ENCODE data around the gene DDX3X.

DDX3X gene

DNA sequence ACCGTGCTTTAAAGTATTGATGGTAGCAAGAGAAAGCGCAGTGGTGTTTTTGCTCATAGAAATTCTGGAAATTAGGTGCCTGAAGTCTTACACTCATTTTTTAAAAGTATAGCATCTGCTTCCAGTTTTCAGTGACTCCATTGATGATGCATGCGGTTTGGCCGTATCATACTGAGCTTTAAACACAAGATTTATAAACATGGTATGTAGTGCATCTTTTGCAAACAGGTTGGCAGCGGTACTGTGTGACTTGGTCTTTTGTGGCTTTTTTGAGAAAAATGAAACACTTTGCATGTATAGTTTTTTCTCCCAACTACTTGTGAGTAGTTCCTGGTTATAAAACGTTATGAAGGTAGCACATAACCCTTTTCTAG lies 2.0 kb downstream of the DDX3X start:
- H3K36me3 ChIP-seq (ENCODE audit: control insufficient read depth in 5 of 5, insufficient read depth in 5 of 5, low read length in 5 of 5), result peaks cover 17 to 26% (median 24%) of the 10 kb centered on the region in 5 donors
- H3K27me3 ChIP-seq (ENCODE audit: control insufficient read depth in 5 of 5, insufficient read depth in 4 of 5, low read length in 5 of 5), result no peaks in the 10 kb centered on the region
- peaks cover 7 to 70% (median 60%) of the 10 kb centered on the region in 5 donors for H3K4me1 ChIP-seq (ENCODE audit: control insufficient read depth in 5 of 5, insufficient read depth in 5 of 5, low read length in 5 of 5)
- peak overlapping the region; percentile 100 for H3K27ac ChIP-seq (ENCODE audit: low read depth, low read length)
- peak overlapping the region; percentile 89 to 99 (median 97) for H3K4me3 ChIP-seq (ENCODE audit: low read depth in 1 of 5, low read length in 5 of 5)
- peak overlapping the region; percentile 80 to 98 (median 94) for H3K9ac ChIP-seq (ENCODE audit: low read length in 5 of 5)
- H3K9me3 ChIP-seq (ENCODE audit: control insufficient read depth in 5 of 5, low read length in 5 of 5), result no peaks in the 10 kb centered on the region

DNA sequence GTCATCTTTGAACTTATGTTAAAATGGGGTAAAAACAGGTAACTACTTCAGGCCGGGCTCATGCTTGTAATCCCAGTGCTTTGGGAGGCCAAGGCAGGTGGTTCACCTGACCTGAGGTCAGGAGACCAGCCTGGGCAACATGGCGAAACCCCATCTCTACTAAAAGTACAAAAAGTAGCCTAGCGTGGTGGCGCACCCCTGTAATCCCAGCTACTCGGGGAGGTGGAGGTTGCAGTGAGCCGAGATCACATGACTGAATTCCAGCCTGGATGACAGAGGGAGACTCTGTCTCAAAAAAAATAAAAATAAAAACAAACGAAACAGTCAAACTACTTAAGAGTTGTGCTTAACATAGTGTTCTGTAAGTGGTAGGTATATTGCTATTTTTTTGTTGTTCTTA lies 2.5 kb downstream of the DDX3X start:
- H3K27ac ChIP-seq (ENCODE audit: low read depth, low read length), result peak overlapping the region; percentile 100
- peaks cover 21 to 31% (median 28%) of the 10 kb centered on the region in 5 donors for H3K36me3 ChIP-seq (ENCODE audit: control insufficient read depth in 5 of 5, insufficient read depth in 5 of 5, low read length in 5 of 5)
- H3K9ac ChIP-seq (ENCODE audit: low read length in 5 of 5), result peak overlapping the region in 2 of 5 donors; percentile 94 to 97
- peak overlapping the region; percentile 89 to 99 (median 97) for H3K4me3 ChIP-seq (ENCODE audit: low read depth in 1 of 5, low read length in 5 of 5)
- H3K4me1 ChIP-seq (ENCODE audit: control insufficient read depth in 5 of 5, insufficient read depth in 5 of 5, low read length in 5 of 5), result peaks cover 7 to 65% (median 55%) of the 10 kb centered on the region in 5 donors
- H3K27me3 ChIP-seq (ENCODE audit: control insufficient read depth in 5 of 5, insufficient read depth in 4 of 5, low read length in 5 of 5), result no peaks in the 10 kb centered on the region
- H3K9me3 ChIP-seq (ENCODE audit: control insufficient read depth in 5 of 5, low read length in 5 of 5), result no peaks in the 10 kb centered on the region

DNA sequence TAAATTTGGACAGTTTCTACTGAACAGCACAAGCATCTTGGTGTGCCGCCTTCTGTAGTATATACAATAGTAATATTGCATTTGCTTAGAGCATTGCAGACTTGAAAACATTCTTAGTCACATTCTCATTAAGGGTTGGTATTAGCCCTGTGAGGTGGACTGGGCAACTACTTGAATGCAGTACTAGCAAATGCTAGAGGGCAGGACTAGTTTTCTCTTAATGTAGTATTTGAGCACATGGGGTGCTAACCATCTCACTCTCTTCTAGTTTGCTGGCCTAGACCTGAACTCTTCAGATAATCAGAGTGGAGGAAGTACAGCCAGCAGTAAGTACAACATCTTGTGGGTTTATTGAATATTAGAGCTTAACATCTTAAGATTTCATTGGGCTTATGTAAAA lies 3.2 kb downstream of the DDX3X start:
- H3K4me3 ChIP-seq (ENCODE audit: low read depth in 1 of 5, low read length in 5 of 5), result peak overlapping the region; percentile 89 to 99 (median 97)
- no peaks in the 10 kb centered on the region for H3K9me3 ChIP-seq (ENCODE audit: control insufficient read depth in 5 of 5, low read length in 5 of 5)
- peaks cover 28 to 38% (median 35%) of the 10 kb centered on the region in 5 donors for H3K36me3 ChIP-seq (ENCODE audit: control insufficient read depth in 5 of 5, insufficient read depth in 5 of 5, low read length in 5 of 5)
- peak overlapping the region; percentile 100 for H3K27ac ChIP-seq (ENCODE audit: low read depth, low read length)
- H3K4me1 ChIP-seq (ENCODE audit: control insufficient read depth in 5 of 5, insufficient read depth in 5 of 5, low read length in 5 of 5), result peaks cover 7 to 58% (median 50%) of the 10 kb centered on the region in 5 donors
- no peaks in the 10 kb centered on the region for H3K27me3 ChIP-seq (ENCODE audit: control insufficient read depth in 5 of 5, insufficient read depth in 4 of 5, low read length in 5 of 5)
- peak overlapping the region in 1 of 5 donors; percentile 20 for H3K9ac ChIP-seq (ENCODE audit: low read length in 5 of 5)

- Histone ChIP-seq H3K36me3 (ENCODE audit: control insufficient read depth in 5 of 5, insufficient read depth in 5 of 5, low read length in 5 of 5) (peaks cover 41 to 50% (median 48%) of the 10 kb centered on the region in 5 donors), H3K4me3 (ENCODE audit: low read depth in 1 of 5, low read length in 5 of 5) (peak overlapping the region in 3 of 5 donors; percentile 89 to 98 (median 97)), H3K4me1 (ENCODE audit: control insufficient read depth in 5 of 5, insufficient read depth in 5 of 5, low read length in 5 of 5) (peaks cover 7 to 50% (median 44%) of the 10 kb centered on the region in 5 donors), H3K27me3 (ENCODE audit: control insufficient read depth in 5 of 5, insufficient read depth in 4 of 5, low read length in 5 of 5) (no peaks in the 10 kb centered on the region), H3K27ac (ENCODE audit: low read depth, low read length) (peak overlapping the region; percentile 100), H3K9me3 (ENCODE audit: control insufficient read depth in 5 of 5, low read length in 5 of 5) (no peaks in the 10 kb centered on the region), H3K9ac (ENCODE audit: low read length in 5 of 5) (peak overlapping the region in 2 of 5 donors; percentile 31 to 60)
Observed at GRCh38 chrX:41338436-41338835, 4.5 kb downstream of the DDX3X start.

- Histone ChIP-seq H3K27me3 (ENCODE audit: control insufficient read depth in 5 of 5, insufficient read depth in 4 of 5, low read length in 5 of 5) (no peaks in the 10 kb centered on the region), H3K9ac (ENCODE audit: low read length in 5 of 5) (no peak overlapping the region), H3K4me1 (ENCODE audit: control insufficient read depth in 5 of 5, insufficient read depth in 5 of 5, low read length in 5 of 5) (peaks cover 2 to 48% (median 44%) of the 10 kb centered on the region in 5 donors), H3K9me3 (ENCODE audit: control insufficient read depth in 5 of 5, low read length in 5 of 5) (no peaks in the 10 kb centered on the region), H3K36me3 (ENCODE audit: control insufficient read depth in 5 of 5, insufficient read depth in 5 of 5, low read length in 5 of 5) (peaks cover 48 to 58% (median 55%) of the 10 kb centered on the region in 5 donors), H3K27ac (ENCODE audit: low read depth, low read length) (peak overlapping the region; percentile 42), H3K4me3 (ENCODE audit: low read depth in 1 of 5, low read length in 5 of 5) (peak overlapping the region in 3 of 5 donors; percentile 11 to 32 (median 12))
Observed at GRCh38 chrX:41339148-41339547, 5.2 kb downstream of the DDX3X start.

GRCh38 chrX:41344053-41344452 lies 10.1 kb downstream of the DDX3X start:
- H3K27me3 ChIP-seq (ENCODE audit: control insufficient read depth in 5 of 5, insufficient read depth in 4 of 5, low read length in 5 of 5), result no peaks in the 10 kb centered on the region
- H3K9ac ChIP-seq (ENCODE audit: low read length in 5 of 5), result no peak overlapping the region
- no peaks in the 10 kb centered on the region for H3K9me3 ChIP-seq (ENCODE audit: control insufficient read depth in 5 of 5, low read length in 5 of 5)
- H3K4me3 ChIP-seq (ENCODE audit: low read depth in 1 of 5, low read length in 5 of 5), result no peak overlapping the region
- H3K27ac ChIP-seq (ENCODE audit: low read depth, low read length), result no peak overlapping the region
- peaks cover 79 to 97% (median 96%) of the 10 kb centered on the region in 5 donors for H3K36me3 ChIP-seq (ENCODE audit: control insufficient read depth in 5 of 5, insufficient read depth in 5 of 5, low read length in 5 of 5)
- peaks cover 2 to 15% (median 11%) of the 10 kb centered on the region in 5 donors for H3K4me1 ChIP-seq (ENCODE audit: control insufficient read depth in 5 of 5, insufficient read depth in 5 of 5, low read length in 5 of 5)

DNA sequence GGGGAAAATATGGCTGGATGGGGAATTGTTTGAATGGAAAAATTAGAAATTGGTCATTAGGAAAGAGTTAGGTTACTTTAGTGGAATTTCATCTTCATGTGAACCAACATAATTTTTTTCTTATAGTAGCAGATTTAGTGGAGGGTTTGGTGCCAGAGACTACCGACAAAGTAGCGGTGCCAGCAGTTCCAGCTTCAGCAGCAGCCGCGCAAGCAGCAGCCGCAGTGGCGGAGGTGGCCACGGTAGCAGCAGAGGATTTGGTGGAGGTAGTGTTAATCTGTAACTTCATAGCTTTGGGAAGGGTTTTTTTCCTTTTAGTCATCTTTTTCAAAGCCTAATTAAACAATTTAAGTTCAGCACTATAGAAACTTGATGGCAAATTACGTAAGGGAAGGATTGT lies 13.2 kb downstream of the DDX3X start:
- H3K9me3 ChIP-seq (ENCODE audit: control insufficient read depth in 5 of 5, low read length in 5 of 5), result no peaks in the 10 kb centered on the region
- H3K36me3 ChIP-seq (ENCODE audit: control insufficient read depth in 5 of 5, insufficient read depth in 5 of 5, low read length in 5 of 5), result peaks cover 68 to 85% (median 78%) of the 10 kb centered on the region in 5 donors
- H3K9ac ChIP-seq (ENCODE audit: low read length in 5 of 5), result no peak overlapping the region
- H3K27me3 ChIP-seq (ENCODE audit: control insufficient read depth in 5 of 5, insufficient read depth in 4 of 5, low read length in 5 of 5), result no peaks in the 10 kb centered on the region
- H3K4me1 ChIP-seq (ENCODE audit: control insufficient read depth in 5 of 5, insufficient read depth in 5 of 5, low read length in 5 of 5), result peaks cover 0 to 2% (median 0%) of the 10 kb centered on the region in 5 donors
- H3K27ac ChIP-seq (ENCODE audit: low read depth, low read length), result no peak overlapping the region
- H3K4me3 ChIP-seq (ENCODE audit: low read depth in 1 of 5, low read length in 5 of 5), result no peak overlapping the region

GRCh38 chrX:41348551-41348950 lies 14.6 kb downstream of the DDX3X start:
- H3K27ac ChIP-seq (ENCODE audit: low read depth, low read length), result no peak overlapping the region
- no peak overlapping the region for H3K4me3 ChIP-seq (ENCODE audit: low read depth in 1 of 5, low read length in 5 of 5)
- H3K9ac ChIP-seq (ENCODE audit: low read length in 5 of 5), result no peak overlapping the region
- H3K27me3 ChIP-seq (ENCODE audit: control insufficient read depth in 5 of 5, insufficient read depth in 4 of 5, low read length in 5 of 5), result no peaks in the 10 kb centered on the region
- H3K36me3 ChIP-seq (ENCODE audit: control insufficient read depth in 5 of 5, insufficient read depth in 5 of 5, low read length in 5 of 5), result peaks cover 55 to 71% (median 64%) of the 10 kb centered on the region in 5 donors
- H3K9me3 ChIP-seq (ENCODE audit: control insufficient read depth in 5 of 5, low read length in 5 of 5), result no peaks in the 10 kb centered on the region
- H3K4me1 ChIP-seq (ENCODE audit: control insufficient read depth in 5 of 5, insufficient read depth in 5 of 5, low read length in 5 of 5), result peaks cover 0 to 2% (median 0%) of the 10 kb centered on the region in 5 donors

DNA sequence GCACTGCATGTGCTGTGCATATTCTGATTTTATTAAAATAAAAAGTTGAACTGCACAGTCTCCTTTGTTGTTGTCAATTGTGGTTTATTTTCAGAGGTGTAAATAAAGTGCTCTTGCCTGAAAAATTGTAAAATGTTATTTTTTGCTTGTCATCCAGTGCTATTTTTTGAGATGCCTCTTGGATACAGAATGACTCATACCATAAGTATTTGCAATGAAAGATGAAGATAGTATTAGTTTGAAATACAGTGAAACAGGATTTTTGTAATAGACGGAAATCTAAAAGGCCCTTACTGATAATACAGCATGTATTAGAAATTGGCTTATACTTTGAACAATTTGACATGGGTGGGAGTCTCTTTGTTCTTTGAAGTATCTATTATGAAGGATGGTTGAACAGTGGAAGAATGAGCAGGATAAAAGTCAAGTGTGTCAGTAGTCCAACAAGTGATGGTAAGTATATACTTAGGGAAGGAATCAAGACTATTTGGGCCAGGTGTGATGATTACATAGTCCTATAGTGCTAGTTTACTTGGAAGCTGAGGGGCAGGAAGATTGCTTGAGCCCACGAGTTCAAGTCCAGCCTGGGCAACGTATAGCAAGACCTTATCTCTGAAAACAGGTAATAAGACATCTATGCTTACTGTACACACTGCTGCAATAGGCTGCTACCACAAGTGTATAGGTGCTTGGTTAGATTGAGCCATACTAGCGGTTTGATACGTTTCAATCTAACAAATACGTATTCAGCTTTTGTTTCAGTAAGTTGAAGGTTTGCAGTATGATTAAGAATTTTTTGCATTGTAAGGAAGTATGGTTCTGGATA lies 16.4 kb downstream of the DDX3X start:
- peaks cover 0 to 2% (median 0%) of the 10 kb centered on the region in 5 donors for H3K4me1 ChIP-seq (ENCODE audit: control insufficient read depth in 5 of 5, insufficient read depth in 5 of 5, low read length in 5 of 5)
- peaks cover 39 to 53% (median 46%) of the 10 kb centered on the region in 5 donors for H3K36me3 ChIP-seq (ENCODE audit: control insufficient read depth in 5 of 5, insufficient read depth in 5 of 5, low read length in 5 of 5)
- H3K9ac ChIP-seq (ENCODE audit: low read length in 5 of 5), result no peak overlapping the region
- H3K27me3 ChIP-seq (ENCODE audit: control insufficient read depth in 5 of 5, insufficient read depth in 4 of 5, low read length in 5 of 5), result no peaks in the 10 kb centered on the region
- no peak overlapping the region for H3K4me3 ChIP-seq (ENCODE audit: low read depth in 1 of 5, low read length in 5 of 5)
- no peaks in the 10 kb centered on the region for H3K9me3 ChIP-seq (ENCODE audit: control insufficient read depth in 5 of 5, low read length in 5 of 5)
- H3K27ac ChIP-seq (ENCODE audit: low read depth, low read length), result peak overlapping the region; percentile 5

- no peak overlapping the region for H3K4me3 ChIP-seq (ENCODE audit: low read depth in 1 of 5, low read length in 5 of 5)
- no peaks in the 10 kb centered on the region for H3K27me3 ChIP-seq (ENCODE audit: control insufficient read depth in 5 of 5, insufficient read depth in 4 of 5, low read length in 5 of 5)
- no peak overlapping the region for H3K27ac ChIP-seq (ENCODE audit: low read depth, low read length)
- H3K4me1 ChIP-seq (ENCODE audit: control insufficient read depth in 5 of 5, insufficient read depth in 5 of 5, low read length in 5 of 5), result peaks cover 0 to 2% (median 0%) of the 10 kb centered on the region in 5 donors
- H3K9ac ChIP-seq (ENCODE audit: low read length in 5 of 5), result no peak overlapping the region
- peaks cover 33 to 46% (median 39%) of the 10 kb centered on the region in 5 donors for H3K36me3 ChIP-seq (ENCODE audit: control insufficient read depth in 5 of 5, insufficient read depth in 5 of 5, low read length in 5 of 5)
- no peaks in the 10 kb centered on the region for H3K9me3 ChIP-seq (ENCODE audit: control insufficient read depth in 5 of 5, low read length in 5 of 5)
Observed at GRCh38 chrX:41350976-41351569, 17.1 kb downstream of the DDX3X start.
